Measurements from ENCODE around the gene SS18L1.

DNA sequence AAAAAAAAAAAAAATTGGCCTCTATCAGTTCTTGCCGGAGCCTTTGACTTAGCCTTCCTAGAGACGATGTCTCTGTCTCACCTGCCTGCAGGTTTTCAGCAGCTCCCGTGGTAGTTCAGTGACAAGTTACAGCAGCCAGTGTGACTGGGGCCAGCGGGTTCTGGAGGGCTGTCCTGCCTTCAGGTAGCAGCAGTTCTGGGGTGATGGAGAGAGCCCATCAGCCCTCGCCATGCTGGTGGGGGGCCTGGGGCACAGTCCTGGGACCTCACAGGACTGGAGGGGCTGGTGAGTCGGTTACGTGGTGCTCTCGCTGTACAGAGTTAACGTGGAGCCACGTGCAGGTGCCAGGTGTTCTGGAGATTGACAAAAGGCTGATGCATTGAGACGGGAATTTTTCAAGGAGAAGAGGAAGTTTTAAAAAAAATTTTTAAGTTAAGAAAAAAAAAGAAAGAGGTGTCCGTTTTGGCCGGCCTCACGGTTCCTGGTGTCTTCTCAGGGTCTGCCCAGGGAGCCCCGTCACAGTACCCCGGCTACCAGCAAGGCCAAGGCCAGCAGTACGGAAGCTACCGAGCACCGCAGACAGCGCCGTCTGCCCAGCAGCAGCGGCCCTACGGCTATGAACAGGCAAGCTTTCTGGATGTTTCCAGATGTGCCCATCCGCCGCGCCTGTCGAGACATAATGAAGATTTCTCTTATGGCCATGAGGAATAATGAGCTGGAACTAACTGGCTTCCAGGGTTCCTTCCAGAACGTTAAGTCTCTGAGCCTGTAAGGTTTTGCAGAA, 30.6 kb downstream of the SS18L1 start:
- TF ChIP-seq, protein P1, sequence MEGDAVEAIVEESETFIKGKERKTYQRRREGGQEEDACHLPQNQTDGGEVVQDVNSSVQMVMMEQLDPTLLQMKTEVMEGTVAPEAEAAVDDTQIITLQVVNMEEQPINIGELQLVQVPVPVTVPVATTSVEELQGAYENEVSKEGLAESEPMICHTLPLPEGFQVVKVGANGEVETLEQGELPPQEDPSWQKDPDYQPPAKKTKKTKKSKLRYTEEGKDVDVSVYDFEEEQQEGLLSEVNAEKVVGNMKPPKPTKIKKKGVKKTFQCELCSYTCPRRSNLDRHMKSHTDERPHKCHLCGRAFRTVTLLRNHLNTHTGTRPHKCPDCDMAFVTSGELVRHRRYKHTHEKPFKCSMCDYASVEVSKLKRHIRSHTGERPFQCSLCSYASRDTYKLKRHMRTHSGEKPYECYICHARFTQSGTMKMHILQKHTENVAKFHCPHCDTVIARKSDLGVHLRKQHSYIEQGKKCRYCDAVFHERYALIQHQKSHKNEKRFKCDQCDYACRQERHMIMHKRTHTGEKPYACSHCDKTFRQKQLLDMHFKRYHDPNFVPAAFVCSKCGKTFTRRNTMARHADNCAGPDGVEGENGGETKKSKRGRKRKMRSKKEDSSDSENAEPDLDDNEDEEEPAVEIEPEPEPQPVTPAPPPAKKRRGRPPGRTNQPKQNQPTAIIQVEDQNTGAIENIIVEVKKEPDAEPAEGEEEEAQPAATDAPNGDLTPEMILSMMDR (conservative IDR thresholded peaks at IDR 0.05; ENCODE audit: low read depth in 2 of 2): no peak
- TF ChIP-seq POLR2AphosphoS5 (IDR thresholded peaks at IDR 0.05; ENCODE audit: low read depth) (no peak), EZH2 (IDR thresholded peaks at IDR 0.05; ENCODE audit: low read depth, unreplicated experiment) (no peak), CREB1 (CRISPR knock-in tag; IDR thresholded peaks at IDR 0.05; ENCODE audit: low read depth) (no peak), JUNB (IDR thresholded peaks at IDR 0.05; ENCODE audit: unreplicated experiment) (no peak), NANOG (IDR thresholded peaks at IDR 0.05; ENCODE audit: borderline replicate concordance) (no peak)
- TF ChIP-seq, protein P2, sequence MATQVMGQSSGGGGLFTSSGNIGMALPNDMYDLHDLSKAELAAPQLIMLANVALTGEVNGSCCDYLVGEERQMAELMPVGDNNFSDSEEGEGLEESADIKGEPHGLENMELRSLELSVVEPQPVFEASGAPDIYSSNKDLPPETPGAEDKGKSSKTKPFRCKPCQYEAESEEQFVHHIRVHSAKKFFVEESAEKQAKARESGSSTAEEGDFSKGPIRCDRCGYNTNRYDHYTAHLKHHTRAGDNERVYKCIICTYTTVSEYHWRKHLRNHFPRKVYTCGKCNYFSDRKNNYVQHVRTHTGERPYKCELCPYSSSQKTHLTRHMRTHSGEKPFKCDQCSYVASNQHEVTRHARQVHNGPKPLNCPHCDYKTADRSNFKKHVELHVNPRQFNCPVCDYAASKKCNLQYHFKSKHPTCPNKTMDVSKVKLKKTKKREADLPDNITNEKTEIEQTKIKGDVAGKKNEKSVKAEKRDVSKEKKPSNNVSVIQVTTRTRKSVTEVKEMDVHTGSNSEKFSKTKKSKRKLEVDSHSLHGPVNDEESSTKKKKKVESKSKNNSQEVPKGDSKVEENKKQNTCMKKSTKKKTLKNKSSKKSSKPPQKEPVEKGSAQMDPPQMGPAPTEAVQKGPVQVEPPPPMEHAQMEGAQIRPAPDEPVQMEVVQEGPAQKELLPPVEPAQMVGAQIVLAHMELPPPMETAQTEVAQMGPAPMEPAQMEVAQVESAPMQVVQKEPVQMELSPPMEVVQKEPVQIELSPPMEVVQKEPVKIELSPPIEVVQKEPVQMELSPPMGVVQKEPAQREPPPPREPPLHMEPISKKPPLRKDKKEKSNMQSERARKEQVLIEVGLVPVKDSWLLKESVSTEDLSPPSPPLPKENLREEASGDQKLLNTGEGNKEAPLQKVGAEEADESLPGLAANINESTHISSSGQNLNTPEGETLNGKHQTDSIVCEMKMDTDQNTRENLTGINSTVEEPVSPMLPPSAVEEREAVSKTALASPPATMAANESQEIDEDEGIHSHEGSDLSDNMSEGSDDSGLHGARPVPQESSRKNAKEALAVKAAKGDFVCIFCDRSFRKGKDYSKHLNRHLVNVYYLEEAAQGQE (IDR thresholded peaks at IDR 0.05; ENCODE audit: unreplicated experiment): no peak
- TF ChIP-seq, protein P3, sequence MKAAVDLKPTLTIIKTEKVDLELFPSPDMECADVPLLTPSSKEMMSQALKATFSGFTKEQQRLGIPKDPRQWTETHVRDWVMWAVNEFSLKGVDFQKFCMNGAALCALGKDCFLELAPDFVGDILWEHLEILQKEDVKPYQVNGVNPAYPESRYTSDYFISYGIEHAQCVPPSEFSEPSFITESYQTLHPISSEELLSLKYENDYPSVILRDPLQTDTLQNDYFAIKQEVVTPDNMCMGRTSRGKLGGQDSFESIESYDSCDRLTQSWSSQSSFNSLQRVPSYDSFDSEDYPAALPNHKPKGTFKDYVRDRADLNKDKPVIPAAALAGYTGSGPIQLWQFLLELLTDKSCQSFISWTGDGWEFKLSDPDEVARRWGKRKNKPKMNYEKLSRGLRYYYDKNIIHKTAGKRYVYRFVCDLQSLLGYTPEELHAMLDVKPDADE (IDR thresholded peaks at IDR 0.05): no peak
